ENCODE data around the gene RHD. TPM values are rescaled to one million over a fixed set of nuclear protein-coding genes. Genes with fewer than 3 reads are reported as not detected.
"Not testable (repeated sequence)": the region's sequence is repeated elsewhere in the genome, so short reads cannot be mapped to it uniquely, and the experiment has no call there.

The RHD gene
- total and polyA plus RNA-seq, 2 experiments from 2014 or later = 0.33 TPM; not detected in 1

DNA sequence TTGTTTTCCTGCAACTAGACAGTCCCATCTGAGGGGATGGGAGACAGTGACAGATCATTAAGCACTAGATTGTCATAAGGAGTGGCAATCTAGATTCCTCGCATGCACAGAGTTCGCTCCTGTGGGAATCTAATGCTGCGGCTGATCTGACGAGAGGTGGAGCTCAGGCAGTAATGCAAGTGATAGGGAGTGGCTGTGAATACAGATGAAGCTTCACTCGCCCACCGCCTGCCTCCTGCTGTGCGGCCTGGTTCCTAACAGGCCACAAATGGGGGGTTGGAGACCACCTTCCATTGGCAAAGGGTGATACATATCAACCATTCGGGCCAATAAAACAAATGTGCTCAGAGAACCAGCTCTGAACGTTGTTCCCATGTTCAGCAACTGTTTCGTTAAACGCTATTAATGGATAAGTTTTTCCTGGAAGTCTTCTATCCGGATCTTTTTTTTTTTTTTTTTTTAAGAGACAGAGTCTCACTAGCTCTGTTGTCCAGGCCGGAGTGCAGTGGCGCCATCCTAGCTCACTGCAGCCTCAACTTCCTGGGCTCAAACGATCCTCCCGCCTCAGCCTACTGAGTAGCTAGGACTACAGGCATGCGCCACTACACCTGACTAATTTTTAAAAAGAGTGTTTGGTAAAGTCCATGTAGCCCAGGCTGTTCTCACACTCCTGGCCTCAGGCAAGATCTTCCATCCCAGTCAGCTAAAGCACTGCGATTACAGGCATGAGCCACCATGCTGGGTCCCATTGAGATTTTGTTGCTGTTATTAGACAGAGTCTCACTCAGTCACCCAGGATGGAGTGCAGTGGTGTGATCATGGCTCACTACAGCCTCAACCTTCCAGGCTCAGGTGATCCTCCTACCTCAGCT, 16.4 kb upstream of the RHD start:
- TF ChIP-seq EZH2 (IDR thresholded peaks at IDR 0.05; ENCODE audit: insufficient read depth, poor library complexity, severe bottlenecking) = no peak
- no peak for TF ChIP-seq EZH2phosphoT487 (IDR thresholded peaks at IDR 0.05; ENCODE audit: insufficient read depth, low read depth)
- 95 to 97% methylated on average over 18 of the region's 18 CpGs for WGBS, 2 experiments (ENCODE audit: low coverage in 1 of 2, low lambda C conversion rate in 2 of 2, missing lambda C conversion rate in 2 of 2)
- Histone ChIP-seq H3K79me2 (ENCODE audit: insufficient read depth) (peaks cover 74% of the 10 kb centered on the region), H3K4me1 (ENCODE audit: insufficient read depth) (peaks cover 43% of the 10 kb centered on the region), H3K4me3 (no peak overlapping the region), H3K27me3 (replicated peaks; ENCODE audit: insufficient read depth) (no peaks in the 10 kb centered on the region), H4K20me1 (ENCODE audit: insufficient read depth) (no peaks in the 10 kb centered on the region), H3F3A (ENCODE audit: insufficient read depth) (peaks cover 34% of the 10 kb centered on the region), H3K9me3 (ENCODE audit: low read depth) (no peaks in the 10 kb centered on the region), H3K9ac (no peak overlapping the region), H3K9me2 (ENCODE audit: insufficient read depth) (no peaks in the 10 kb centered on the region), H3K36me3 (ENCODE audit: low read depth) (no peaks in the 10 kb centered on the region), H3K4me2 (ENCODE audit: unreplicated experiment) (no peak overlapping the region), H2AFZ (no peak overlapping the region), H3K27ac (0 out of 2 replicates have a peak overlapping the region, but pooled peaks have one; percentile 53)
- DNase-seq = no peak
- in situ Hi-C loops (cut with MboI) = no loop called here

DNA sequence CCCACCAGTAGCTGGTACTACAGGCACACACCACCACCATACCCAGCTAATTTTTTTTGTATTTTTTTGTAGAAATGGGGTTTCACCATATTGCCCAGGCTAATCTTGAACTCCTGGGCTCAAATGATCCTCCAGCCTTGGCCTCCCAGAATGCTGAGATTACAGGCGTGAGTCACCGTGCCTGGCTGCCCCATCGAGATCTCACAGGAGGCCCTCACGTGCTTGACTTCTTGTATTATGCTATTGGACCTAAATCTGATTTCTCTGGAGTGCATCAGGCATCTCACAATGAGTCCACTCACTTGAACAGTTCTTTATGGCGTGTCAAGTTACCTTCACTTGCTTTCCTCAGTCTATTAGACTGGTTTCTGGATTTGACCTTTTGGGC, 15.7 kb upstream of the RHD start:
- WGBS, 2 experiments (ENCODE audit: low coverage in 1 of 2, low lambda C conversion rate in 2 of 2, missing lambda C conversion rate in 2 of 2) = 97 to 98% methylated on average over 5 of the region's 5 CpGs
- no peak overlapping the region for H2AFZ ChIP-seq
- peaks cover 46% of the 10 kb centered on the region for H3K4me1 ChIP-seq (ENCODE audit: insufficient read depth)
- no peak for TF ChIP-seq EZH2phosphoT487 (IDR thresholded peaks at IDR 0.05; ENCODE audit: insufficient read depth, low read depth)
- TF ChIP-seq EZH2 (IDR thresholded peaks at IDR 0.05; ENCODE audit: insufficient read depth, poor library complexity, severe bottlenecking) = no peak
- peaks cover 76% of the 10 kb centered on the region for H3K79me2 ChIP-seq (ENCODE audit: insufficient read depth)
- in situ Hi-C loops (cut with MboI) = no loop called here
- peaks cover 34% of the 10 kb centered on the region for H3F3A ChIP-seq (ENCODE audit: insufficient read depth)
- no peak overlapping the region for H3K4me3 ChIP-seq
- H3K9me3 ChIP-seq (ENCODE audit: low read depth) = no peaks in the 10 kb centered on the region
- no peaks in the 10 kb centered on the region for H3K27me3 ChIP-seq (replicated peaks; ENCODE audit: insufficient read depth)
- H3K4me2 ChIP-seq (ENCODE audit: unreplicated experiment) = no peak overlapping the region
- no peaks in the 10 kb centered on the region for H3K9me2 ChIP-seq (ENCODE audit: insufficient read depth)
- no peaks in the 10 kb centered on the region for H3K36me3 ChIP-seq (ENCODE audit: low read depth)
- H3K9ac ChIP-seq = no peak overlapping the region
- H3K27ac ChIP-seq = peak overlapping the region; percentile 53
- H4K20me1 ChIP-seq (ENCODE audit: insufficient read depth) = no peaks in the 10 kb centered on the region
- DNase-seq = no peak

DNA sequence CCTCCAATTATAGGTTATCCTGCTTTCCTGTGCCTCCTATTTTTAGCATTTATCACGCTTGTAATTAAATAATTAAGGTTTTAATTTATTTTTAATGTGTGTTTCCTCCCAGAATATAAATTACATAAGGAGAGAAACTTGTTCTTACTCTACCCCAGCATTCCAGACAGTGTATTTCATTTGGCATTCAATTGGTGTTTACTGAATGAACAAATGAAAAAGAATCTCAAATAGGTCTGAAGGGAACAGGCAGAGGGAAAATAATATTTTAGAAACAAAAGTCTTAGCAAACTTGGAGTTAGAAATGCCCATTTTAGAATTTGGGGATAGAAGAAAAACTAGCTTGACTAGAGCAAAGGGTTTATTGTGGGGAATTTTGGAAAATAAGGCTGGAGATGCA, 15.1 kb upstream of the RHD start:
- Histone ChIP-seq H3K9ac (no peak overlapping the region), H3F3A (ENCODE audit: insufficient read depth) (peaks cover 34% of the 10 kb centered on the region), H2AFZ (no peak overlapping the region), H3K4me1 (ENCODE audit: insufficient read depth) (peaks cover 46% of the 10 kb centered on the region), H3K9me2 (ENCODE audit: insufficient read depth) (no peaks in the 10 kb centered on the region), H3K79me2 (ENCODE audit: insufficient read depth) (peaks cover 78% of the 10 kb centered on the region), H3K9me3 (ENCODE audit: low read depth) (no peaks in the 10 kb centered on the region), H3K36me3 (ENCODE audit: low read depth) (0 out of 2 replicates have a peak, but pooled peaks cover 1% of the 10 kb centered on the region), H3K4me3 (no peak overlapping the region), H3K4me2 (ENCODE audit: unreplicated experiment) (peak overlapping the region; percentile 27), H4K20me1 (ENCODE audit: insufficient read depth) (no peaks in the 10 kb centered on the region), H3K27ac (peak overlapping the region; percentile 53), H3K27me3 (replicated peaks; ENCODE audit: insufficient read depth) (no peaks in the 10 kb centered on the region)
- WGBS, 2 experiments (ENCODE audit: low coverage in 1 of 2, low lambda C conversion rate in 2 of 2, missing lambda C conversion rate in 2 of 2) = 11 to 14% methylated on average over 1 of the region's 1 CpG
- TF ChIP-seq EZH2phosphoT487 (IDR thresholded peaks at IDR 0.05; ENCODE audit: insufficient read depth, low read depth) = no peak
- TF ChIP-seq EZH2 (IDR thresholded peaks at IDR 0.05; ENCODE audit: insufficient read depth, poor library complexity, severe bottlenecking) = no peak
- peak; percentile 71 for DNase-seq
- in situ Hi-C loops (cut with MboI) = no loop called here

DNA sequence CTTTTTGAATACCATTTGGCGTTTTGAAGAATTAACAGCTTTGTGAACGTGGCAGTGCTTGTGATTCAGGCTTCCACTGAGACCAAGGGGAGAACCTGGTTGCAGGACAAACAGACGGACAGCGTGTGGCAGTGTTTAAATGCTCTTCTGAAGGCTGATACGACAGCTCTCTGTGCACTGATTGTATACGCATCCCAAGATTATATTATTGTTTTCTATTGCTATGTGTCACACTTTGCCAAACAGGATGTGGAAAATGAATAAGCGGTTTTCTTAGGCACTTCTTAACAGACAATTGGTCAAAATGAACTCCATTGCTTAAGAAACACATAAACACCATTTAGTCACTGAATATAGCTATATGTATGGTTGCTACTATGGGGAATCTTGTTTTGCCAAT, 12.5 kb upstream of the RHD start:
- H3K9me3 ChIP-seq (ENCODE audit: low read depth); H3K36me3 ChIP-seq (ENCODE audit: low read depth); H3K27me3 ChIP-seq (replicated peaks; ENCODE audit: insufficient read depth); H4K20me1 ChIP-seq (ENCODE audit: insufficient read depth); in situ Hi-C loops (cut with MboI); H3K9me2 ChIP-seq (ENCODE audit: insufficient read depth); H2AFZ ChIP-seq: not testable (repeated sequence)
- peak overlapping the region; percentile 26 for H3K4me2 ChIP-seq (ENCODE audit: unreplicated experiment)
- H3K79me2 ChIP-seq (ENCODE audit: insufficient read depth) = peaks cover 81% of the 10 kb centered on the region
- H3K4me1 ChIP-seq (ENCODE audit: insufficient read depth) = peaks cover 32% of the 10 kb centered on the region
- peak; percentile 58 for DNase-seq
- peak overlapping the region; percentile 55 for H3K9ac ChIP-seq
- WGBS, 2 experiments (ENCODE audit: low coverage in 1 of 2, low lambda C conversion rate in 2 of 2, missing lambda C conversion rate in 2 of 2) = 32 to 49% methylated on average over 6 to 7 of the region's 7 CpGs
- H3K4me3 ChIP-seq = 0 out of 2 replicates have a peak overlapping the region, but pooled peaks have one; percentile 1
- H3F3A ChIP-seq (ENCODE audit: insufficient read depth) = peaks cover 26% of the 10 kb centered on the region
- peak overlapping the region; percentile 55 for H3K27ac ChIP-seq

DNA sequence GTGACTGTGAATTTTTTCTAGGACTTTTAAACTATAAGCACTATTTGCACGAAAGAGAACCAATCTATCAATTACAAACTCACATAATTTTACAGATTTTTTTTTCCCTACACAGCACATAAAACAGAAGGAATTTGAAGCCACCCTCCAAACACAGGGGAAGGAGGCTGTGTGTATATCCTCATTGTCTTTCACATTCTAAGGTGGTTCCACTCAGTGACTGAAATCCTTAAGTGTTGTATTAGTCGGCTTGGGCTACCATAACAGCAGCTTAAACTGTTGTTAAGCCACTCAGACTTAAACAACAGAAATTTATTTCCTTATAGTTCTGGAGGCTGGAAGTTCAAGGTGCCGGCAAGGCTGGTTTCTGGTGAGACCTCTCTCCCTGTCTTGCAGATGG, 12.0 kb upstream of the RHD start:
- 0 out of 2 replicates have a peak overlapping the region, but pooled peaks have one; percentile 1 for H3K4me3 ChIP-seq
- in situ Hi-C loops (cut with MboI); H2AFZ ChIP-seq; H3K36me3 ChIP-seq (ENCODE audit: low read depth); H3K9me3 ChIP-seq (ENCODE audit: low read depth); DNase-seq; H3K27me3 ChIP-seq (replicated peaks; ENCODE audit: insufficient read depth); H4K20me1 ChIP-seq (ENCODE audit: insufficient read depth); H3K9me2 ChIP-seq (ENCODE audit: insufficient read depth): not testable (repeated sequence)
- H3F3A ChIP-seq (ENCODE audit: insufficient read depth) = peaks cover 23% of the 10 kb centered on the region
- H3K4me2 ChIP-seq (ENCODE audit: unreplicated experiment) = peak overlapping the region; percentile 26
- peaks cover 32% of the 10 kb centered on the region for H3K4me1 ChIP-seq (ENCODE audit: insufficient read depth)
- H3K79me2 ChIP-seq (ENCODE audit: insufficient read depth) = peaks cover 76% of the 10 kb centered on the region
- WGBS, 2 experiments (ENCODE audit: low coverage in 1 of 2, low lambda C conversion rate in 2 of 2, missing lambda C conversion rate in 2 of 2) = 94 to 99% methylated on average over 3 of the region's 3 CpGs
- H3K9ac ChIP-seq = peak overlapping the region; percentile 55
- H3K27ac ChIP-seq = peak overlapping the region; percentile 55

DNA sequence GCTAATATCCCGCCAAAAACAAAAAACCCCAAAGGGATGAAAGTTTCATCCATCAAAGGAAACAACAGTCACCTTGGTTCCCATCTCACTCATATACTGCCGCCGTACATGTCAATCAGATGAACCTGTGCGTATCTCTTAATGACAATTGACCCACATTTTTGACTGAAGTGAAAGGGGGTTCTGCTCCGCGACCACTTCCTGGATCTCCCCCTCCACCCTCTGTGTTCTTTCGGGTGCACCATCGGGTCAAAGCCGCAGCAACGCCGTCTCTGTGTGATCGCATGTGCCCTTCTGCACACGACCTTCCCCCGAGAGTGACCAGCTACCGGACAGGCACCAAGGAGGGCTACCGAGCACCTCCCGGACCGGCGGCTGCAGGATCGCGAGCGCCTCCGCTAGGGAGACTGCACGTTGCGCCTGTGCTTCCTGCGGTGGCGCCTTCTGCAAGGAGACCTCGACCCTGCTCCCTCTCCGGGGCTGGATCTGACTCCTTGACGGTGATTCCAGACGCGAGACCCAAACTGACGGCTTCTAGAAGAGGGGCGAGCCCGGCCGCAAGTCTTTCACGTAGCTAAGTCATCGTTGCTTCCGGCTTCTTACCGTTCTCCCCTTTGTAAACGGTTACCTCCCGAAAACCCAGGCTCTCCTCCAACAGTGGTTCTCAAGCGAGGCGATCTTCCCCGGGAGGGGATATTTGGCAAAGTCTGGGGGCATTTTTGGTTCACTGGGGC, 5.6 kb upstream of the RHD start:
- H3K9me2 ChIP-seq (ENCODE audit: insufficient read depth); DNase-seq; H3K27me3 ChIP-seq (replicated peaks; ENCODE audit: insufficient read depth); H2AFZ ChIP-seq; H3F3A ChIP-seq (ENCODE audit: insufficient read depth); H3K4me1 ChIP-seq (ENCODE audit: insufficient read depth); H4K20me1 ChIP-seq (ENCODE audit: insufficient read depth); H3K9me3 ChIP-seq (ENCODE audit: low read depth); H3K27ac ChIP-seq; in situ Hi-C loops (cut with MboI); H3K36me3 ChIP-seq (ENCODE audit: low read depth): not testable (repeated sequence)
- H3K4me2 ChIP-seq (ENCODE audit: unreplicated experiment) = peak overlapping the region; percentile 68
- peak overlapping the region; percentile 79 for H3K9ac ChIP-seq
- peak overlapping the region; percentile 72 for H3K4me3 ChIP-seq
- WGBS, 2 experiments (ENCODE audit: low coverage in 1 of 2, low lambda C conversion rate in 2 of 2, missing lambda C conversion rate in 2 of 2) = 0 to 4% methylated on average over 6 to 11 of the region's 45 CpGs
- H3K79me2 ChIP-seq (ENCODE audit: insufficient read depth) = peaks cover 34% of the 10 kb centered on the region
